ENCODE measurements around the gene ZG16B.

- TF ChIP-seq, protein P1, sequence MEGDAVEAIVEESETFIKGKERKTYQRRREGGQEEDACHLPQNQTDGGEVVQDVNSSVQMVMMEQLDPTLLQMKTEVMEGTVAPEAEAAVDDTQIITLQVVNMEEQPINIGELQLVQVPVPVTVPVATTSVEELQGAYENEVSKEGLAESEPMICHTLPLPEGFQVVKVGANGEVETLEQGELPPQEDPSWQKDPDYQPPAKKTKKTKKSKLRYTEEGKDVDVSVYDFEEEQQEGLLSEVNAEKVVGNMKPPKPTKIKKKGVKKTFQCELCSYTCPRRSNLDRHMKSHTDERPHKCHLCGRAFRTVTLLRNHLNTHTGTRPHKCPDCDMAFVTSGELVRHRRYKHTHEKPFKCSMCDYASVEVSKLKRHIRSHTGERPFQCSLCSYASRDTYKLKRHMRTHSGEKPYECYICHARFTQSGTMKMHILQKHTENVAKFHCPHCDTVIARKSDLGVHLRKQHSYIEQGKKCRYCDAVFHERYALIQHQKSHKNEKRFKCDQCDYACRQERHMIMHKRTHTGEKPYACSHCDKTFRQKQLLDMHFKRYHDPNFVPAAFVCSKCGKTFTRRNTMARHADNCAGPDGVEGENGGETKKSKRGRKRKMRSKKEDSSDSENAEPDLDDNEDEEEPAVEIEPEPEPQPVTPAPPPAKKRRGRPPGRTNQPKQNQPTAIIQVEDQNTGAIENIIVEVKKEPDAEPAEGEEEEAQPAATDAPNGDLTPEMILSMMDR (IDR thresholded peaks at IDR 0.05) = no peak
- no peak for TF ChIP-seq POLR2A (IDR thresholded peaks at IDR 0.05)
These were observed at the start of gene ZG16B for GRCh38 chr16:2829501-2830354.
